Naive thymus-derived CD8-positive, alpha-beta T cell (primary cell): ENCODE data around the gene MS4A6E. TPM values are rescaled to one million over a fixed set of nuclear protein-coding genes. Genes with fewer than 3 reads are reported as not detected.
A peak's percentile ranks its signal among the peaks of the same experiment; 100 is the strongest.
"Not testable (repeated sequence)": the region's sequence is repeated elsewhere in the genome, so short reads cannot be mapped to it uniquely, and the experiment has no call there.

Experiments used
- ATAC-seq, 2 donors: fragments of 150-1000 bp; cut with Tn5 transposase in 1 of 2; sonication (Bioruptor Pico), chemical (Tn5 transposase) in 1 of 2; 1 replicate in 1 of 2; 2 replicates in 1 of 2; pipeline ENCODE4 v1.10.0; 2021; ENCODE audit warnings: mild to moderate bottlenecking in 2 of 2, moderate library complexity in 2 of 2
- POLR2A ChIA-PET: fragments of 350-600 bp; sonication (Branson Sonifier 250); formaldehyde crosslinking; loops from one replicate; lab custom pipeline; 2021; ENCODE audit warnings: antibody characterized with exemption; lab: Charles Lee
- DNase-seq, 10 donors: peaks; one replicate each; pipeline versions ENCODE4 v3.0.0 to v3.0.0-alpha.2; 2020 to 2022
- H3K27ac Mint-ChIP-seq, 10 donors: one replicate each; pipeline ENCODE4 v1.8.0; 2020 to 2022; ENCODE audit warnings: mild to moderate bottlenecking in 10 of 10, mixed read lengths in 10 of 10, moderate library complexity in 4 of 10, inconsistent platforms in 1 of 10
- H3K27me3 Mint-ChIP-seq, 5 donors: one replicate each; pipeline ENCODE4 v1.8.0; 2021 to 2022; ENCODE audit warnings: mixed read lengths in 5 of 5
- H3K36me3 Mint-ChIP-seq, 3 donors: one replicate each; pipeline ENCODE4 v1.8.0; 2020 to 2022; ENCODE audit warnings: mixed read lengths in 3 of 3, mild to moderate bottlenecking in 2 of 3, inconsistent platforms in 1 of 3
- H3K4me1 Mint-ChIP-seq, 4 donors: one replicate each; pipeline ENCODE4 v1.8.0; 2021 to 2022; ENCODE audit warnings: mixed read lengths in 4 of 4
- H3K4me3 Mint-ChIP-seq, 10 donors: one replicate each; pipeline ENCODE4 v1.8.0; 2020 to 2022; ENCODE audit warnings: mild to moderate bottlenecking in 10 of 10, mixed read lengths in 10 of 10, moderate library complexity in 6 of 10, inconsistent platforms in 1 of 10
- H3K9me3 Mint-ChIP-seq, 9 donors: one replicate each; pipeline ENCODE4 v1.8.0; 2020 to 2022; ENCODE audit warnings: mixed read lengths in 9 of 9, mild to moderate bottlenecking in 3 of 9, inconsistent platforms in 1 of 9, moderate library complexity in 1 of 9
- polyA plus RNA-seq, 3 donors: library from polyadenylated mRNA; unstranded; fragments of 300-500 nt; fragmentation: Illumina TruSeq; gene quantifications; one replicate each; pipeline ENCODE4 v1.2.3, GENCODE V29; 2021
- total RNA-seq, 8 experiments: library from RNA in 2 of 8; stranded (reverse) in 2 of 8; gene quantifications; one replicate each; pipeline ENCODE4 v1.2.3 and lab custom pipeline; 2021 to 2026

The MS4A6E gene
- total RNA-seq: not detected
- not detected for polyA plus RNA-seq
- total RNA-seq (lab: John Stamatoyannopoulos, UW): 0 to 0.09 (median 0) reads per million in 6 experiments

- H3K27me3 Mint-ChIP-seq: peaks cover 0 to 8% (median 2%) of the 10 kb centered on the region in 5 donors
- H3K36me3 Mint-ChIP-seq: peaks cover 0 to 16% (median 0%) of the 10 kb centered on the region in 3 donors
- H3K4me1 Mint-ChIP-seq: no peaks in the 10 kb centered on the region
- POLR2A ChIA-PET: no interaction called here
- no peak within 1 kb of the TSS for H3K27ac Mint-ChIP-seq
- DNase-seq (no peak), ATAC-seq (no peak)
- H3K4me3 Mint-ChIP-seq: no peak within 1 kb of the TSS
- peaks cover 0 to 39% (median 12%) of the 10 kb centered on the region in 9 donors for H3K9me3 Mint-ChIP-seq
Observed at GRCh38 chr11:60326955-60327354, at the start of gene MS4A6E. Gene MS4A6E (plus strand): TSS chr11:60327255. CDS start chr11:60334896, 7,641 bp downstream.

- DNase-seq (no peak), ATAC-seq (peak in 1 of 2 donors; percentile 28)
- H3K4me1 Mint-ChIP-seq: peaks cover 0 to 15% (median 0%) of the 10 kb centered on the region in 4 donors
- H3K27me3 Mint-ChIP-seq: peaks cover 3 to 11% (median 7%) of the 10 kb centered on the region in 5 donors
- H3K27ac Mint-ChIP-seq: no peak within 1 kb of the TSS
- no peaks in the 10 kb centered on the region for H3K36me3 Mint-ChIP-seq
- no peaks in the 10 kb centered on the region for H3K9me3 Mint-ChIP-seq
- peak within 1 kb of the TSS in 1 of 10 donors; percentile 52 for H3K4me3 Mint-ChIP-seq
- POLR2A ChIA-PET: no interaction called here
Observed at GRCh38 chr11:60280412-60280811, 46.6 kb upstream of the MS4A6E start, which contains the start of gene MS4A4A. Gene MS4A4A (plus strand): TSS chr11:60280666. CDS start chr11:60280676, 10 bp downstream.

GRCh38 chr11:60281485-60281884 lies 45.6 kb upstream of the MS4A6E start:
- ATAC-seq: no peak
- Mint-ChIP-seq H3K27me3 (peaks cover 3 to 11% (median 6%) of the 10 kb centered on the region in 5 donors), H3K4me1 (peaks cover 0 to 15% (median 0%) of the 10 kb centered on the region in 4 donors), H3K36me3 (no peaks in the 10 kb centered on the region), H3K9me3 (no peaks in the 10 kb centered on the region), H3K27ac (no peak overlapping the region), H3K4me3 (peak overlapping the region in 1 of 10 donors; percentile 52)
- DNase-seq: no peak
- POLR2A ChIA-PET: no interaction called here

- Mint-ChIP-seq H3K27me3 (peaks cover 3 to 18% (median 6%) of the 10 kb centered on the region in 5 donors), H3K4me3 (no peak overlapping the region), H3K36me3 (no peaks in the 10 kb centered on the region), H3K4me1 (peaks cover 0 to 15% (median 0%) of the 10 kb centered on the region in 4 donors), H3K27ac (no peak overlapping the region), H3K9me3 (no peaks in the 10 kb centered on the region)
- no peak for ATAC-seq
- no peak for DNase-seq
- POLR2A ChIA-PET: no interaction called here
Observed at GRCh38 chr11:60282286-60282685, 44.8 kb upstream of the MS4A6E start.

- ATAC-seq, POLR2A ChIA-PET, H3K36me3 Mint-ChIP-seq, DNase-seq, H3K4me3 Mint-ChIP-seq, H3K4me1 Mint-ChIP-seq, H3K27ac Mint-ChIP-seq: not testable (repeated sequence)
- H3K9me3 Mint-ChIP-seq: peaks cover 0 to 26% (median 6%) of the 10 kb centered on the region in 9 donors
- H3K27me3 Mint-ChIP-seq: peaks cover 4 to 17% (median 5%) of the 10 kb centered on the region in 5 donors
Observed at GRCh38 chr11:60285411-60286126, 41.5 kb upstream of the MS4A6E start.

- H3K4me3 Mint-ChIP-seq: no peak overlapping the region
- H3K27me3 Mint-ChIP-seq: peaks cover 4 to 17% (median 6%) of the 10 kb centered on the region in 5 donors
- peaks cover 0 to 26% (median 6%) of the 10 kb centered on the region in 9 donors for H3K9me3 Mint-ChIP-seq
- POLR2A ChIA-PET: no interaction called here
- no peak overlapping the region for H3K27ac Mint-ChIP-seq
- ATAC-seq (no peak), DNase-seq (no peak)
- H3K36me3 Mint-ChIP-seq: no peaks in the 10 kb centered on the region
- no peaks in the 10 kb centered on the region for H3K4me1 Mint-ChIP-seq
Observed at GRCh38 chr11:60288531-60288930, 38.5 kb upstream of the MS4A6E start.

GRCh38 chr11:60292145-60292544 lies 34.9 kb upstream of the MS4A6E start:
- no peak for DNase-seq
- Mint-ChIP-seq H3K4me1 (no peaks in the 10 kb centered on the region), H3K36me3 (no peaks in the 10 kb centered on the region)

GRCh38 chr11:60301178-60301577 lies 25.9 kb upstream of the MS4A6E start:
- no peak for ATAC-seq
- Mint-ChIP-seq H3K4me3 (no peak overlapping the region), H3K27ac (no peak overlapping the region), H3K36me3 (no peaks in the 10 kb centered on the region), H3K9me3 (no peaks in the 10 kb centered on the region), H3K27me3 (peaks cover 0 to 18% (median 7%) of the 10 kb centered on the region in 5 donors), H3K4me1 (peaks cover 0 to 2% (median 0%) of the 10 kb centered on the region in 4 donors)
- POLR2A ChIA-PET: no interaction called here
- DNase-seq: no peak

More at GRCh38 chr11:60292145-60292544, 34.9 kb upstream of the MS4A6E start:
- no peak for ATAC-seq
- Mint-ChIP-seq H3K4me3 (no peak overlapping the region), H3K27ac (no peak overlapping the region), H3K27me3 (peaks cover 4 to 20% (median 9%) of the 10 kb centered on the region in 5 donors), H3K9me3 (peaks cover 0 to 26% (median 6%) of the 10 kb centered on the region in 9 donors)
- POLR2A ChIA-PET: no interaction called here

GRCh38 chr11:60301884-60302283 lies 25.2 kb upstream of the MS4A6E start:
- H3K27ac Mint-ChIP-seq, DNase-seq, H3K9me3 Mint-ChIP-seq, H3K4me1 Mint-ChIP-seq, ATAC-seq, H3K36me3 Mint-ChIP-seq, POLR2A ChIA-PET, H3K4me3 Mint-ChIP-seq: not testable (repeated sequence)
- peaks cover under 1 to 12% (median 7%) of the 10 kb centered on the region in 5 donors for H3K27me3 Mint-ChIP-seq

GRCh38 chr11:60303661-60304060 lies 23.4 kb upstream of the MS4A6E start:
- ATAC-seq (no peak), DNase-seq (no peak)
- POLR2A ChIA-PET: no interaction called here
- Mint-ChIP-seq H3K9me3 (no peaks in the 10 kb centered on the region), H3K4me3 (no peak overlapping the region), H3K36me3 (no peaks in the 10 kb centered on the region), H3K4me1 (peaks cover 0 to 2% (median 0%) of the 10 kb centered on the region in 4 donors), H3K27me3 (peaks cover 0 to 11% (median 7%) of the 10 kb centered on the region in 5 donors), H3K27ac (no peak overlapping the region)

GRCh38 chr11:60305906-60306619 lies 21.0 kb upstream of the MS4A6E start:
- POLR2A ChIA-PET: no interaction called here
- DNase-seq (no peak), ATAC-seq (no peak)
- Mint-ChIP-seq H3K9me3 (no peaks in the 10 kb centered on the region), H3K27me3 (peaks cover 2 to 10% (median 5%) of the 10 kb centered on the region in 5 donors), H3K27ac (no peak overlapping the region), H3K36me3 (no peaks in the 10 kb centered on the region), H3K4me1 (peaks cover 0 to 12% (median 0%) of the 10 kb centered on the region in 4 donors), H3K4me3 (no peak overlapping the region)

GRCh38 chr11:60307507-60308195 lies 19.4 kb upstream of the MS4A6E start:
- H3K27me3 Mint-ChIP-seq: peaks cover 2 to 10% (median 3%) of the 10 kb centered on the region in 5 donors
- no peak overlapping the region for H3K27ac Mint-ChIP-seq
- POLR2A ChIA-PET: no interaction called here
- DNase-seq: no peak
- ATAC-seq: no peak
- H3K4me1 Mint-ChIP-seq: peaks cover 0 to 12% (median 0%) of the 10 kb centered on the region in 4 donors
- no peak overlapping the region for H3K4me3 Mint-ChIP-seq
- no peaks in the 10 kb centered on the region for H3K36me3 Mint-ChIP-seq
- no peaks in the 10 kb centered on the region for H3K9me3 Mint-ChIP-seq
